Esophagus squamous epithelium (tissue), 5 donors: ENCODE data around the gene ARIH2. TPM values are rescaled to one million over a fixed set of nuclear protein-coding genes. Genes with fewer than 3 reads are reported as not detected.

Experiments used
- DNase-seq: peaks from one replicate; lab custom pipeline; 2025; lab: John Stamatoyannopoulos, UW
- H3K27ac ChIP-seq, 4 donors: fragments of 200-600 bp; sonication (generic); one replicate each; pipeline ENCODE4 v1.5.1; 2016 to 2019; ENCODE audit warnings: mild to moderate bottlenecking in 1 of 4
- H3K27me3 ChIP-seq, 4 donors: fragments of 200-600 bp; sonication (generic); 1 replicate in 3 of 4; 2 replicates in 1 of 4; pipeline versions ENCODE4 v1.5.1 to v1.6.0; 2017 to 2021; ENCODE audit warnings: antibody characterized with exemption in 1 of 4
- H3K36me3 ChIP-seq, 3 donors: fragments of 200-600 bp; sonication (generic); one replicate each; pipeline ENCODE4 v1.5.1; 2016 to 2019
- H3K4me1 ChIP-seq, 3 donors: fragments of 200-600 bp; sonication (generic); one replicate each; pipeline ENCODE4 v1.5.1; 2017 to 2019
- H3K4me3 ChIP-seq, 4 donors: fragments of 200-600 bp; sonication (generic); 1 replicate in 3 of 4; 2 replicates in 1 of 4; pipeline ENCODE4 v1.5.1; 2016 to 2019; ENCODE audit warnings: mild to moderate bottlenecking in 2 of 4, moderate library complexity in 1 of 4
- H3K9me3 ChIP-seq, 3 donors: fragments of 200-600 bp; sonication (generic); one replicate each; pipeline ENCODE4 v1.5.1; 2016 to 2019
- CTCF ChIP-seq, 6 experiments: fragments of 450-650 bp in 4 of 6; fragments of 200-600 bp in 2 of 6; sonication (generic) in 2 of 6; IDR thresholded peaks; one replicate each; pipeline ENCODE4 v1.5.1; 2016 to 2019; ENCODE audit warnings: antibody characterized with exemption in 6 of 6, mild to moderate bottlenecking in 4 of 6, moderate library complexity in 4 of 6
- POLR2A ChIP-seq, 4 donors: fragments of 450-650 bp; IDR thresholded peaks; one replicate each; pipeline ENCODE4 v1.6.1; 2017; ENCODE audit warnings: antibody characterized with exemption in 4 of 4, mild to moderate bottlenecking in 4 of 4, moderate library complexity in 3 of 4
- WGBS, 2 donors: methylation state at CpG; one replicate each; pipeline ENCODE4 v1.1.5; 2018; 5-methylcytosine and 5-hydroxymethylcytosine counted together
- intact Hi-C: fragments of 100-400 bp; cut with DNase I; formaldehyde crosslinking; loops from one replicate; pipeline ENCODE4 v1.15.0; 2022
- total RNA-seq, 4 donors: library from RNA; depleted of rRNA; stranded (reverse); fragments of >200 nt; gene quantifications; one replicate each; pipeline ENCODE4 v1.1.0, GENCODE V29; 2016
- donor health status: DM: yes; HTN: yes; CAD: no.

ARIH2 gene
- total RNA-seq, 4 donors from 2014 or later, result 54.0 to 74.2 (median 71.3) TPM

DNA sequence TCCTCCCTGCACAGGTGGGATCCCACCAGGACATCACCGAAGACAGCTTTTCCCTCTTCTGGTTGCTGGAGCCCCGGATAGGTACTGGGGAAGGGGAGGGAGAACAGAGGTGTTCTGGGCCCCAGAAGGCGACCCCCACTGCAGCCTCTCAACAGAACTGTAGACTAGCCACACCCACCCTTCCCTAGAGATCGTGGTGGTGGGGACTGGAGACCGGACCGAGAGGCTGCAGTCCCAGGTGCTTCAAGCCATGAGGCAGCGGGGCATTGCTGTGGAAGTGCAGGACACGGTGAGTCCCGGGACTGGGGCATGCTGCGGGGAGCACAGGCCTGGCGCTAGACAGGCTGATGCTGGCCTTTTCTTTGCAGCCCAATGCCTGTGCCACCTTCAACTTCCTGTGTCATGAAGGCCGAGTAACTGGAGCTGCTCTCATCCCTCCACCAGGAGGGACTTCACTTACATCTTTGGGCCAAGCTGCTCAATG, 104.1 kb downstream of the ARIH2 start:
- WGBS, 2 donors, result 7 to 15% methylated on average over 3 to 4 of the region's 12 CpGs
- no peak for TF ChIP-seq POLR2A (IDR thresholded peaks at IDR 0.05)
- peak in 1 of 6 experiments; percentile 9 for TF ChIP-seq CTCF (IDR thresholded peaks at IDR 0.05)
- no peak for DNase-seq
- Histone ChIP-seq H3K27me3 (no peaks in the 10 kb centered on the region), H3K4me1 (peaks cover 30 to 82% (median 35%) of the 10 kb centered on the region in 3 donors), H3K4me3 (peak overlapping the region; percentile 66 to 99 (median 93)), H3K27ac (peak overlapping the region; percentile 97 to 100 (median 99)), H3K36me3 (peaks cover 28 to 51% (median 32%) of the 10 kb centered on the region in 3 donors), H3K9me3 (no peaks in the 10 kb centered on the region)
- intact Hi-C loops, result loop anchor here (10.0 kb wide), 1 partner anchor 72 kb away; the partner anchor contains the start of gene QRICH1

DNA sequence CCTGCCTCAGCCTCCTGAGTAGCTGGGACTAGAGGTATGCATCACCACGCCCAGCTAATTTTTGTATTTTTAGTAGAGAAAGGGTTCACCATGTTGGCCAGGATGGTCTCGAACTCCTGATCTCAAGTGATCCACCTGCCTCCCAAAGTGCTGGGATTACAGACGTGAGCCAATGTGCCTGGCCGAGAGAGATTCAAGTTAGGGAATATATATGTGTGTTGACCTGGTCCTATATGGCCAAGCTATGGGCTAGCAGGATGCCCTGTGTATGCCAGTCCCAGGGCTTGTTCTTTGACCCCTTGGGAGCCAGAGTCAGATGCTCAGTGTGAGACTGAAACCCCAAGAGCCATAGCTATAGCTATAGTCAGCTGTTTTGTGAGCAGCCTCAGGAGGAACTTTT, 105.1 kb downstream of the ARIH2 start:
- no peaks in the 10 kb centered on the region for H3K9me3 ChIP-seq
- no peak overlapping the region for H3K4me3 ChIP-seq
- WGBS, 2 donors, result 91 to 95% methylated on average over 3 to 4 of the region's 4 CpGs
- no peaks in the 10 kb centered on the region for H3K27me3 ChIP-seq
- H3K36me3 ChIP-seq, result peaks cover 28 to 55% (median 32%) of the 10 kb centered on the region in 3 donors
- DNase-seq, result no peak
- peaks cover 36 to 86% (median 44%) of the 10 kb centered on the region in 3 donors for H3K4me1 ChIP-seq
- no peak overlapping the region for H3K27ac ChIP-seq
- TF ChIP-seq CTCF (IDR thresholded peaks at IDR 0.05) (no peak), POLR2A (IDR thresholded peaks at IDR 0.05) (no peak)
- intact Hi-C loops, result loop anchor here (10.0 kb wide), 1 partner anchor 71 kb away; the partner anchor contains the start of gene QRICH1

- H3K9me3 ChIP-seq, result no peaks in the 10 kb centered on the region
- peaks cover 33 to 84% (median 40%) of the 10 kb centered on the region in 3 donors for H3K4me1 ChIP-seq
- no peak overlapping the region for H3K4me3 ChIP-seq
- no peak overlapping the region for H3K27ac ChIP-seq
- 64 to 69% methylated on average over 4 to 5 of the region's 5 CpGs for WGBS, 2 donors
- TF ChIP-seq POLR2A (IDR thresholded peaks at IDR 0.05), result no peak
- no peak for TF ChIP-seq CTCF (IDR thresholded peaks at IDR 0.05)
- H3K27me3 ChIP-seq, result no peaks in the 10 kb centered on the region
- intact Hi-C loops, result loop anchor here (10.0 kb wide), 1 partner anchor 70 kb away; the partner anchor contains the start of gene QRICH1
- DNase-seq, result no peak
- peaks cover 28 to 55% (median 32%) of the 10 kb centered on the region in 3 donors for H3K36me3 ChIP-seq
These were observed 105.8 kb downstream of the ARIH2 start for GRCh38 chr3:49024449-49024848.

DNA sequence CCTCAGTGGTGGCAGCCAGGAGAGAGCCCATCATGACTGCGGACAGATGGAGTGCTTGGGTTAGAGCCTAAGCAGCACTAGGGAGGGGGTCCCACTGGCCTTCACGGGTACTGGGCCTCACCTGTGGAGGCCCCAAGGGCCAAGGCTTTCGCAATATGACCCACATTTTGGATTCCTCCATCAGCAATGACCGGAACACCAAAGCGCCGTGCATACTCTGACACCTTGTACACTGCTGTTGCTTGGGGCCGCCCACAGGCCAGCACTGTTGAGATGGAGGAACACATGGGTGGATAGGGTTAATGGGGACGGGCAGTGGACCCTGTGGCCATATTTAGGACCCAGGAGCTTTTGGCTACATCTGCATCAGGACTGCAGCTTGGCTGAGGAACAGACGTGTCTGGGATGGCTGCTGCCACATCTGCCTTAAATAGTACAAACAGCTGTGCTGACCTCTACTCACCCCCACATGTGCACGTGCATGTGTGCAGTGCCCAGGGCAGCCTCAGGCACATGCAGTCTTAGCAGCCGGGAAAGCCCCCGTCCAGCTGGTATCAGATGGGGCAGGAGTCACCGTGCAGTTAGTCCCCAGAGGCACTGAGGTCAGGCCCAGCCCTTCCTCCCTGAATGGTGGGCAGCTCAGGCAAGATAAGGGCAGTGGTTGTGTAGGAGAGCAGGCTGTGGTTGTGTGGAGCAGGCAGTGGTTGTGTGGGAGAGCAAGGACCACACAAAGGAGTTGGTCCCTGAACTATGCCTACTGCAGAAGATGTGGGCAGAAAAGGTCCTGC, 106.6 kb downstream of the ARIH2 start:
- peaks cover 28 to 59% (median 32%) of the 10 kb centered on the region in 3 donors for H3K36me3 ChIP-seq
- peaks cover 26 to 83% (median 32%) of the 10 kb centered on the region in 3 donors for H3K4me1 ChIP-seq
- H3K4me3 ChIP-seq, result no peak overlapping the region
- intact Hi-C loops, result loop anchor here (10.0 kb wide), 1 partner anchor 70 kb away; the partner anchor contains the start of gene QRICH1
- WGBS, 2 donors, result 34% methylated on average over 5 of the region's 13 CpGs; no CpG with 5 or more reads in 1 of the 2 donors
- H3K27ac ChIP-seq, result peak overlapping the region in 1 of 4 donors; percentile 13
- no peak for DNase-seq
- H3K27me3 ChIP-seq, result no peaks in the 10 kb centered on the region
- H3K9me3 ChIP-seq, result no peaks in the 10 kb centered on the region
- TF ChIP-seq CTCF (IDR thresholded peaks at IDR 0.05) (no peak), POLR2A (IDR thresholded peaks at IDR 0.05) (no peak)
